Esophagus muscularis mucosa (tissue), 4 donors: ENCODE results near the gene OPTC. TPM values are rescaled to one million over a fixed set of nuclear protein-coding genes. Genes with fewer than 3 reads are reported as not detected.

Experiments
- DNase-seq: peaks from one replicate; pipeline ENCODE4 v3.0.0-alpha.2; 2017; ENCODE audit errors: extremely low spot score
- H3K27ac ChIP-seq, 4 donors: fragments of 200-600 bp; sonication (generic); replicated peaks in 1 of 4; 1 replicate in 3 of 4; 2 replicates in 1 of 4; pipeline ENCODE4 v1.5.1; 2016 to 2019; ENCODE audit warnings: mild to moderate bottlenecking in 1 of 4
- H3K27me3 ChIP-seq, 4 donors: fragments of 200-600 bp; sonication (generic); one replicate each; pipeline versions ENCODE4 v1.5.1 to v1.6.0; 2016 to 2019
- H3K36me3 ChIP-seq, 4 donors: fragments of 200-600 bp; sonication (generic); one replicate each; pipeline ENCODE4 v1.5.1; 2016 to 2019
- H3K4me1 ChIP-seq, 4 donors: fragments of 200-600 bp; sonication (generic); one replicate each; pipeline ENCODE4 v1.5.1; 2016 to 2019
- H3K4me3 ChIP-seq, 4 donors: fragments of 200-600 bp; sonication (generic); 1 replicate in 2 of 4; 2 replicates in 2 of 4; pipeline ENCODE4 v1.5.1; 2016 to 2019; ENCODE audit warnings: mild to moderate bottlenecking in 4 of 4, moderate library complexity in 1 of 4
- H3K9me3 ChIP-seq, 4 donors: fragments of 200-600 bp; sonication (generic); 1 replicate in 3 of 4; 2 replicates in 1 of 4; pipeline ENCODE4 v1.5.1; 2016 to 2019
- CTCF ChIP-seq, 3 experiments: fragments of 200-600 bp in 2 of 3; fragments of 450-650 bp in 1 of 3; sonication (generic) in 2 of 3; IDR thresholded peaks; one replicate each; pipeline ENCODE4 v1.5.1; 2017 to 2019; ENCODE audit warnings: antibody characterized with exemption in 3 of 3, mild to moderate bottlenecking in 2 of 3, moderate library complexity in 1 of 3
- EP300 ChIP-seq: sonication (generic); formaldehyde crosslinking; IDR thresholded peaks from one replicate; pipeline ENCODE4 v1.6.1; 2017; ENCODE audit warnings: antibody characterized with exemption
- POLR2A ChIP-seq: fragments of 450-650 bp; IDR thresholded peaks from one replicate; pipeline ENCODE4 v1.6.1; 2017; ENCODE audit warnings: antibody characterized with exemption, moderate library complexity, mild to moderate bottlenecking, low read depth
- POLR2AphosphoS5 ChIP-seq, 2 donors: sonication (generic); formaldehyde crosslinking; IDR thresholded peaks; one replicate each; pipeline ENCODE4 v1.6.1; 2017; ENCODE audit warnings: antibody characterized with exemption in 2 of 2
- WGBS: methylation state at CpG from one replicate; pipeline ENCODE4 v1.1.5; 2018; 5-methylcytosine and 5-hydroxymethylcytosine counted together
- intact Hi-C: fragments of 100-400 bp; cut with DNase I; formaldehyde crosslinking; loops from one replicate; pipeline ENCODE4 v1.15.1; 2023
- total RNA-seq, 4 donors: library from RNA; depleted of rRNA; stranded (reverse); fragments of >200 nt; gene quantifications; one replicate each; pipeline versions ENCODE4 v1.1.0 to v1.2.1, GENCODE V29; 2016

Gene OPTC
- total RNA-seq, 4 donors from 2014 or later = not detected

GRCh38 chr1:203521812-203522211, 27.9 kb downstream of the OPTC start:
- intact Hi-C loops = no loop called here
- 77% methylated on average over 4 of the region's 5 CpGs for WGBS

GRCh38 chr1:203522237-203522636, 28.3 kb downstream of the OPTC start:
- no peaks in the 10 kb centered on the region for H3K36me3 ChIP-seq
- H3K27ac ChIP-seq = peak overlapping the region; percentile 5 to 58 (median 42)
- no peaks in the 10 kb centered on the region for H3K27me3 ChIP-seq
- intact Hi-C loops = no loop called here
- 43% methylated on average over 11 of the region's 11 CpGs for WGBS
- no peak for DNase-seq
- no peaks in the 10 kb centered on the region for H3K9me3 ChIP-seq
- H3K4me1 ChIP-seq = peaks cover 40 to 94% (median 75%) of the 10 kb centered on the region in 4 donors
- no peak overlapping the region for H3K4me3 ChIP-seq
- TF ChIP-seq EP300 (no peak), CTCF (IDR thresholded peaks at IDR 0.05) (no peak), POLR2A (no peak), POLR2AphosphoS5 (IDR thresholded peaks at IDR 0.05) (no peak)

More at GRCh38 chr1:203521812-203522211, 27.9 kb downstream of the OPTC start:
- Histone ChIP-seq H3K4me3 (no peak overlapping the region), H3K4me1 (peaks cover 40 to 94% (median 76%) of the 10 kb centered on the region in 4 donors), H3K27ac (peak overlapping the region in 3 of 4 donors; percentile 35 to 58 (median 50)), H3K27me3 (no peaks in the 10 kb centered on the region), H3K36me3 (no peaks in the 10 kb centered on the region), H3K9me3 (no peaks in the 10 kb centered on the region)
- no peak for TF ChIP-seq CTCF (IDR thresholded peaks at IDR 0.05)
- TF ChIP-seq POLR2AphosphoS5 (IDR thresholded peaks at IDR 0.05) = no peak
- no peak for TF ChIP-seq POLR2A
- no peak for TF ChIP-seq EP300
- no peak for DNase-seq

GRCh38 chr1:203523667-203524066, 29.7 kb downstream of the OPTC start:
- Histone ChIP-seq H3K27me3 (no peaks in the 10 kb centered on the region), H3K36me3 (no peaks in the 10 kb centered on the region), H3K4me3 (no peak overlapping the region), H3K9me3 (no peaks in the 10 kb centered on the region), H3K4me1 (peaks cover 40 to 88% (median 74%) of the 10 kb centered on the region in 4 donors), H3K27ac (peak overlapping the region in 3 of 4 donors; percentile 57 to 61 (median 58))
- 93% methylated on average over 6 of the region's 6 CpGs for WGBS
- intact Hi-C loops = no loop called here
- DNase-seq = no peak
- no peak for TF ChIP-seq POLR2A
- no peak for TF ChIP-seq POLR2AphosphoS5 (IDR thresholded peaks at IDR 0.05)
- TF ChIP-seq CTCF (IDR thresholded peaks at IDR 0.05) = no peak
- no peak for TF ChIP-seq EP300

- intact Hi-C loops = no loop called here
- no peaks in the 10 kb centered on the region for H3K36me3 ChIP-seq
- no peak for DNase-seq
- H3K27me3 ChIP-seq = no peaks in the 10 kb centered on the region
- H3K4me3 ChIP-seq = no peak overlapping the region
- WGBS = 50% methylated on average over 4 of the region's 4 CpGs
- H3K27ac ChIP-seq = peak overlapping the region; percentile 57 to 61 (median 58)
- H3K9me3 ChIP-seq = no peaks in the 10 kb centered on the region
- no peak for TF ChIP-seq POLR2A
- TF ChIP-seq EP300 = no peak
- no peak for TF ChIP-seq CTCF (IDR thresholded peaks at IDR 0.05)
- peak in 1 of 2 donors; percentile 26 for TF ChIP-seq POLR2AphosphoS5 (IDR thresholded peaks at IDR 0.05)
- H3K4me1 ChIP-seq = peaks cover 40 to 88% (median 78%) of the 10 kb centered on the region in 4 donors
These were observed 30.2 kb downstream of the OPTC start for GRCh38 chr1:203524152-203524551.

- Histone ChIP-seq H3K9me3 (no peaks in the 10 kb centered on the region), H3K4me3 (no peak overlapping the region), H3K27me3 (no peaks in the 10 kb centered on the region), H3K36me3 (no peaks in the 10 kb centered on the region), H3K27ac (peak overlapping the region; percentile 57 to 61 (median 58)), H3K4me1 (peaks cover 40 to 88% (median 77%) of the 10 kb centered on the region in 4 donors)
- TF ChIP-seq CTCF (IDR thresholded peaks at IDR 0.05) = no peak
- TF ChIP-seq EP300 = no peak
- TF ChIP-seq POLR2AphosphoS5 (IDR thresholded peaks at IDR 0.05) = no peak
- no peak for TF ChIP-seq POLR2A
- intact Hi-C loops = no loop called here
- DNase-seq = no peak
- WGBS = 77% methylated on average over 4 of the region's 4 CpGs
These were observed 30.9 kb downstream of the OPTC start for GRCh38 chr1:203524824-203525223.
